Esophagus squamous epithelium (tissue), 5 donors: ENCODE measurements around the gene KSR1. TPM values are rescaled to one million over a fixed set of nuclear protein-coding genes. Genes with fewer than 3 reads are reported as not detected.

Source experiments
- DNase-seq: peaks from one replicate; lab custom pipeline; 2025; lab: John Stamatoyannopoulos, UW
- H3K27ac ChIP-seq, 4 donors: fragments of 200-600 bp; sonication (generic); one replicate each; pipeline ENCODE4 v1.5.1; 2016 to 2019; ENCODE audit warnings: mild to moderate bottlenecking in 1 of 4
- H3K27me3 ChIP-seq, 4 donors: fragments of 200-600 bp; sonication (generic); 1 replicate in 3 of 4; 2 replicates in 1 of 4; pipeline versions ENCODE4 v1.5.1 to v1.6.0; 2017 to 2021; ENCODE audit warnings: antibody characterized with exemption in 1 of 4
- H3K36me3 ChIP-seq, 3 donors: fragments of 200-600 bp; sonication (generic); one replicate each; pipeline ENCODE4 v1.5.1; 2016 to 2019
- H3K4me1 ChIP-seq, 3 donors: fragments of 200-600 bp; sonication (generic); one replicate each; pipeline ENCODE4 v1.5.1; 2017 to 2019
- H3K4me3 ChIP-seq, 4 donors: fragments of 200-600 bp; sonication (generic); 1 replicate in 3 of 4; 2 replicates in 1 of 4; pipeline ENCODE4 v1.5.1; 2016 to 2019; ENCODE audit warnings: mild to moderate bottlenecking in 2 of 4, moderate library complexity in 1 of 4
- H3K9me3 ChIP-seq, 3 donors: fragments of 200-600 bp; sonication (generic); one replicate each; pipeline ENCODE4 v1.5.1; 2016 to 2019
- CTCF ChIP-seq, 6 experiments: fragments of 450-650 bp in 4 of 6; fragments of 200-600 bp in 2 of 6; sonication (generic) in 2 of 6; IDR thresholded peaks; one replicate each; pipeline ENCODE4 v1.5.1; 2016 to 2019; ENCODE audit warnings: antibody characterized with exemption in 6 of 6, mild to moderate bottlenecking in 4 of 6, moderate library complexity in 4 of 6
- POLR2A ChIP-seq, 4 donors: fragments of 450-650 bp; IDR thresholded peaks; one replicate each; pipeline ENCODE4 v1.6.1; 2017; ENCODE audit warnings: antibody characterized with exemption in 4 of 4, mild to moderate bottlenecking in 4 of 4, moderate library complexity in 3 of 4
- WGBS, 2 donors: methylation state at CpG; one replicate each; pipeline ENCODE4 v1.1.5; 2018; 5-methylcytosine and 5-hydroxymethylcytosine counted together
- intact Hi-C: fragments of 100-400 bp; cut with DNase I; formaldehyde crosslinking; loops from one replicate; pipeline ENCODE4 v1.15.0; 2022
- total RNA-seq, 4 donors: library from RNA; depleted of rRNA; stranded (reverse); fragments of >200 nt; gene quantifications; one replicate each; pipeline ENCODE4 v1.1.0, GENCODE V29; 2016
- donor health status: DM: yes; HTN: yes; CAD: no.

The KSR1 gene
- total RNA-seq, 4 donors from 2014 or later: 22.3 to 32.4 (median 31.0) TPM

- Histone ChIP-seq H3K4me3 (no peak overlapping the region), H3K36me3 (peaks cover 0 to 88% (median 12%) of the 10 kb centered on the region in 3 donors), H3K9me3 (no peaks in the 10 kb centered on the region), H3K27me3 (no peaks in the 10 kb centered on the region), H3K4me1 (peaks cover 0 to 12% (median 3%) of the 10 kb centered on the region in 3 donors), H3K27ac (no peak overlapping the region)
- TF ChIP-seq CTCF (IDR thresholded peaks at IDR 0.05): no peak
- TF ChIP-seq POLR2A (IDR thresholded peaks at IDR 0.05): no peak
- 90 to 100% methylated on average over 2 to 11 of the region's 18 CpGs for WGBS, 2 donors
- intact Hi-C loops: no loop called here
- no peak for DNase-seq
Measured at GRCh38 chr17:27582696-27583095, 126.4 kb downstream of the KSR1 start.

DNA sequence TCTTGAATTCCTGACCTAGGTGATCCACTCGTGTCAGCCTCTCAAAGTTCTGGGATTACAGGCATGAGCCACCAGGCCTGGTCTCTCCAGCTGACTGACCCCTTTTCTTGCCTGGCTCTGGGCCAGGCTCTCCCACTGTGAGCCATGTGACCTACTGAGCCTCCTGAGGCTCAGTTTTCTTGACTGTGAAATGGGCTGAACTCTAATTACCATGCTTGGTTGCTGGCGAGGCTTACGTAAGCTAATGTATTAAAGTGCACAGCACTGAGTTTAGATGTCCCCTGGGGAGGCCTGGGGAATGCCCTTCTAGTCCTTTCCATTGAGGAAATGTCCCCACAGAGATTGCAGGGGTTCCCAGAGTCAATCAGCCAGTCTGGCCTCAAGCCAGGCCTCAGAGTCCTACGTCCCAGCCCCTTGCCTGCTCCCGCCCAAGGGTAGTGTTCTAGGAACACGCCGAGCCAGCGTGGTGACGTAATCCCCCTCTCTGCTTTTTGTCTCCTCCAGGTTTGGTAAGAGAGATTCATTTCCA lies 129.0 kb downstream of the KSR1 start:
- H3K27ac ChIP-seq: no peak overlapping the region
- no peaks in the 10 kb centered on the region for H3K4me1 ChIP-seq
- no peak for DNase-seq
- no peaks in the 10 kb centered on the region for H3K9me3 ChIP-seq
- intact Hi-C loops: no loop called here
- H3K27me3 ChIP-seq: no peaks in the 10 kb centered on the region
- H3K36me3 ChIP-seq: peaks cover 0 to 90% (median 12%) of the 10 kb centered on the region in 3 donors
- H3K4me3 ChIP-seq: no peak overlapping the region
- no peak for TF ChIP-seq CTCF (IDR thresholded peaks at IDR 0.05)
- no peak for TF ChIP-seq POLR2A (IDR thresholded peaks at IDR 0.05)
- 82 to 85% methylated on average over 7 to 8 of the region's 9 CpGs for WGBS, 2 donors

- WGBS, 2 donors: 88% methylated on average over 4 of the region's 5 CpGs; no CpG with 5 or more reads in 1 of the 2 donors
- no peak for DNase-seq
- no peak overlapping the region for H3K4me3 ChIP-seq
- no peaks in the 10 kb centered on the region for H3K4me1 ChIP-seq
- H3K36me3 ChIP-seq: peaks cover 0 to 90% (median 12%) of the 10 kb centered on the region in 3 donors
- no peak overlapping the region for H3K27ac ChIP-seq
- intact Hi-C loops: no loop called here
- H3K9me3 ChIP-seq: no peaks in the 10 kb centered on the region
- no peak for TF ChIP-seq POLR2A (IDR thresholded peaks at IDR 0.05)
- TF ChIP-seq CTCF (IDR thresholded peaks at IDR 0.05): no peak
- no peaks in the 10 kb centered on the region for H3K27me3 ChIP-seq
Measured at GRCh38 chr17:27585792-27586191, 129.5 kb downstream of the KSR1 start.

- TF ChIP-seq POLR2A (IDR thresholded peaks at IDR 0.05) (no peak), CTCF (IDR thresholded peaks at IDR 0.05) (no peak)
- no peak overlapping the region for H3K4me3 ChIP-seq
- no peaks in the 10 kb centered on the region for H3K4me1 ChIP-seq
- DNase-seq: no peak
- intact Hi-C loops: no loop called here
- 64 to 70% methylated on average over 2 to 4 of the region's 8 CpGs for WGBS, 2 donors
- H3K9me3 ChIP-seq: no peaks in the 10 kb centered on the region
- no peaks in the 10 kb centered on the region for H3K27me3 ChIP-seq
- peaks cover 0 to 90% (median 12%) of the 10 kb centered on the region in 3 donors for H3K36me3 ChIP-seq
- no peak overlapping the region for H3K27ac ChIP-seq
Measured at GRCh38 chr17:27586203-27586721, 130.0 kb downstream of the KSR1 start.

DNA sequence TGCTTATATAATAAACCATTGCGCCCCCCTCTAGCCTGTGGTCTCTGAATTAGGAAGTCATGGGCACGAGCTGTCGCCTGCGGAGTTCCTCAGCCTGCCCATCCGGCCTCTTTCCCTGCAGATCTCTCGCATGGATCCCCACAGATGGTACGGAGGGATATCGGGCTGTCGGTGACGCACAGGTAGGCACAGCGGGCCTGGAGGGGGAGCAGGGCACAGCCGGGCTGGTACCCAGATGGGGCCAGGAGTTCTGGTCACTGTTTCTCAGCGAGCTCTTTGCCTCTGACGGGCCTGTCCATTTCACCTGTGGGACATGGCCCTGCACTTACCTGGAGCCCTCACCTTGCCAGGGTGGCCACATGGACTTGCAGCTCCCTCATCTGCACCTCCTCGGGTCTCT lies 132.1 kb downstream of the KSR1 start:
- no peak for TF ChIP-seq CTCF (IDR thresholded peaks at IDR 0.05)
- TF ChIP-seq POLR2A (IDR thresholded peaks at IDR 0.05): no peak
- WGBS, 2 donors: 95 to 100% methylated on average over 1 to 15 of the region's 15 CpGs
- H3K36me3 ChIP-seq: peaks cover 3 to 100% (median 12%) of the 10 kb centered on the region in 3 donors
- intact Hi-C loops: no loop called here
- no peak overlapping the region for H3K4me3 ChIP-seq
- H3K27ac ChIP-seq: no peak overlapping the region
- DNase-seq: no peak
- H3K4me1 ChIP-seq: no peaks in the 10 kb centered on the region
- no peaks in the 10 kb centered on the region for H3K27me3 ChIP-seq
- no peaks in the 10 kb centered on the region for H3K9me3 ChIP-seq
